ENCODE results near the gene ATAD3B.

Gene ATAD3B

GRCh38 chr1:1529321-1529720, 57.8 kb downstream of the ATAD3B start:
- ChIA-PET POLR2A (no interaction called here), CTCF (no interaction called here)
- Histone ChIP-seq H3K36me3 (ENCODE audit: control insufficient read depth in 2 of 2, insufficient read depth in 1 of 2, low read length in 2 of 2) (peaks cover 7 to 76% of the 10 kb centered on the region in 2 experiments; a peak in 2 of 3 replicates), H3K4me3 (ENCODE audit: low read depth, low read length) (no peak overlapping the region), H3K9me3 (ENCODE audit: control insufficient read depth, insufficient read depth, low read depth, low read length) (no peaks in the 10 kb centered on the region), H3K27ac (ENCODE audit: extremely low read depth, low read depth, low read length) (no peak overlapping the region), H3K4me1 (ENCODE audit: control insufficient read depth, insufficient read depth, low read length) (no peaks in the 10 kb centered on the region)
- TF ChIP-seq ZNF747 (tag by site-specific recombination; IDR thresholded peaks at IDR 0.05) (no peak), ZFP37 (tag by site-specific recombination; IDR thresholded peaks at IDR 0.05) (no peak), ZNF19 (tag by site-specific recombination; IDR thresholded peaks at IDR 0.05; ENCODE audit: low read depth) (no peak), ZNF16 (tag by site-specific recombination; IDR thresholded peaks at IDR 0.05; ENCODE audit: low read depth) (no peak), ZNF785 (tag by site-specific recombination; IDR thresholded peaks at IDR 0.05) (no peak), ZNF354C (tag by site-specific recombination; IDR thresholded peaks at IDR 0.05; ENCODE audit: borderline replicate concordance, low read depth) (no peak), ZXDB (tag by site-specific recombination; IDR thresholded peaks at IDR 0.05) (no peak), ZNF645 (tag by site-specific recombination; IDR thresholded peaks at IDR 0.05) (no peak), KLF8 (tag by site-specific recombination; IDR thresholded peaks at IDR 0.05) (no peak), ZNF433 (tag by site-specific recombination; IDR thresholded peaks at IDR 0.05; ENCODE audit: low read depth) (no peak), ZNF280C (tag by site-specific recombination; IDR thresholded peaks at IDR 0.05) (no peak), ZNF521 (tag by site-specific recombination; IDR thresholded peaks at IDR 0.05) (no peak), ZNF23 (tag by site-specific recombination; IDR thresholded peaks at IDR 0.05; ENCODE audit: borderline replicate concordance) (no peak), ZNF157 (tag by site-specific recombination; IDR thresholded peaks at IDR 0.05) (no peak), ZNF707 (tag by site-specific recombination; IDR thresholded peaks at IDR 0.05) (no peak), ZNF138 (tag by site-specific recombination; IDR thresholded peaks at IDR 0.05; ENCODE audit: borderline replicate concordance) (no peak)

GRCh38 chr1:1529936-1530335, 58.4 kb downstream of the ATAD3B start:
- Histone ChIP-seq H3K4me3 (ENCODE audit: low read depth, low read length) (no peak overlapping the region), H3K36me3 (ENCODE audit: control insufficient read depth in 2 of 2, insufficient read depth in 1 of 2, low read length in 2 of 2) (peaks cover 7 to 77% of the 10 kb centered on the region in 2 experiments; a peak in 2 of 3 replicates), H3K27ac (ENCODE audit: extremely low read depth, low read depth, low read length) (no peak overlapping the region), H3K4me1 (ENCODE audit: control insufficient read depth, insufficient read depth, low read length) (no peaks in the 10 kb centered on the region), H3K9me3 (ENCODE audit: control insufficient read depth, insufficient read depth, low read depth, low read length) (no peaks in the 10 kb centered on the region)
- TF ChIP-seq ZNF24 (tag by site-specific recombination; IDR thresholded peaks at IDR 0.05) (no peak), ZNF837 (tag by site-specific recombination; IDR thresholded peaks at IDR 0.05) (no peak), SP2 (tag by site-specific recombination; IDR thresholded peaks at IDR 0.05) (no peak), ZNF692 (tag by site-specific recombination; IDR thresholded peaks at IDR 0.05) (no peak), CTCF (tag by site-specific recombination; IDR thresholded peaks at IDR 0.05) (no peak), ZSCAN30 (tag by site-specific recombination; IDR thresholded peaks at IDR 0.05) (no peak), ZNF335 (tag by site-specific recombination; conservative IDR thresholded peaks at IDR 0.05) (no peak), ZNF501 (tag by site-specific recombination; IDR thresholded peaks at IDR 0.05) (no peak), ZFP41 (tag by site-specific recombination; IDR thresholded peaks at IDR 0.05; ENCODE audit: borderline replicate concordance) (no peak), ZNF830 (tag by site-specific recombination; IDR thresholded peaks at IDR 0.05; ENCODE audit: low read depth) (no peak), ZNF26 (tag by site-specific recombination; IDR thresholded peaks at IDR 0.05) (no peak), ZNF704 (tag by site-specific recombination; IDR thresholded peaks at IDR 0.05) (no peak), ZNF544 (tag by site-specific recombination; IDR thresholded peaks at IDR 0.05) (no peak)
- CTCF ChIA-PET, result no interaction called here
- POLR2A ChIA-PET, result no interaction called here

All from HEK293 (cell line).